ENCODE data around the gene AGBL4. TPM values are rescaled to one million over a fixed set of nuclear protein-coding genes. Genes with fewer than 3 reads are reported as not detected.

AGBL4 gene
- polyA plus RNA-seq, 1 donor (not counting 4 experiments of a cell fraction or from before 2014, with no cell fraction given), result not detected

DNA sequence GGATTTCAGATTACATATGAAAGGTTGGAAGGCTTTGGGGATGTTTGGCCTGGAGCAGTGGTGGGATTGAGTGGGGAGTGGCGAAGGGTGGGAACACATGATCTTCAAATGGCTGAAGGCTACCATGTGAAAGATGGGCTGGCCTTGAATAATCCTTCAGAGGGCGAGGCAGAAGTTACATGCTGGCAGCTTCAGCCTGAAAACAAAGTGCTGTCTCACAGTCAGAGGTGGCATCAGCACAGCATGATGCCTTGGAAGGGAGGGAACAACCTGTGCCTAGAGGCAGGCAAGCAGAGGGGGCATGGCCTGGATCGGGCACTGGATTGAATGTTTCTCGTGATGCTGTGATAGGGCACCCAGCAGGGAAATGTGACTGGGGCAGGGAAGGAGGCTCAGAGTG is 1377.9 kb downstream of the AGBL4 start:
- no peak for FAIRE-seq
- TF ChIP-seq, protein P1, sequence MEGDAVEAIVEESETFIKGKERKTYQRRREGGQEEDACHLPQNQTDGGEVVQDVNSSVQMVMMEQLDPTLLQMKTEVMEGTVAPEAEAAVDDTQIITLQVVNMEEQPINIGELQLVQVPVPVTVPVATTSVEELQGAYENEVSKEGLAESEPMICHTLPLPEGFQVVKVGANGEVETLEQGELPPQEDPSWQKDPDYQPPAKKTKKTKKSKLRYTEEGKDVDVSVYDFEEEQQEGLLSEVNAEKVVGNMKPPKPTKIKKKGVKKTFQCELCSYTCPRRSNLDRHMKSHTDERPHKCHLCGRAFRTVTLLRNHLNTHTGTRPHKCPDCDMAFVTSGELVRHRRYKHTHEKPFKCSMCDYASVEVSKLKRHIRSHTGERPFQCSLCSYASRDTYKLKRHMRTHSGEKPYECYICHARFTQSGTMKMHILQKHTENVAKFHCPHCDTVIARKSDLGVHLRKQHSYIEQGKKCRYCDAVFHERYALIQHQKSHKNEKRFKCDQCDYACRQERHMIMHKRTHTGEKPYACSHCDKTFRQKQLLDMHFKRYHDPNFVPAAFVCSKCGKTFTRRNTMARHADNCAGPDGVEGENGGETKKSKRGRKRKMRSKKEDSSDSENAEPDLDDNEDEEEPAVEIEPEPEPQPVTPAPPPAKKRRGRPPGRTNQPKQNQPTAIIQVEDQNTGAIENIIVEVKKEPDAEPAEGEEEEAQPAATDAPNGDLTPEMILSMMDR (optimal IDR thresholded peaks at IDR 0.05 in 1 of 3, IDR thresholded peaks at IDR 0.05 in 1 of 3, conservative IDR thresholded peaks at IDR 0.05 in 1 of 3; ENCODE audit: extremely low read depth in 1 of 3, insufficient read depth in 2 of 3, low read length in 3 of 3), result no peak

DNA sequence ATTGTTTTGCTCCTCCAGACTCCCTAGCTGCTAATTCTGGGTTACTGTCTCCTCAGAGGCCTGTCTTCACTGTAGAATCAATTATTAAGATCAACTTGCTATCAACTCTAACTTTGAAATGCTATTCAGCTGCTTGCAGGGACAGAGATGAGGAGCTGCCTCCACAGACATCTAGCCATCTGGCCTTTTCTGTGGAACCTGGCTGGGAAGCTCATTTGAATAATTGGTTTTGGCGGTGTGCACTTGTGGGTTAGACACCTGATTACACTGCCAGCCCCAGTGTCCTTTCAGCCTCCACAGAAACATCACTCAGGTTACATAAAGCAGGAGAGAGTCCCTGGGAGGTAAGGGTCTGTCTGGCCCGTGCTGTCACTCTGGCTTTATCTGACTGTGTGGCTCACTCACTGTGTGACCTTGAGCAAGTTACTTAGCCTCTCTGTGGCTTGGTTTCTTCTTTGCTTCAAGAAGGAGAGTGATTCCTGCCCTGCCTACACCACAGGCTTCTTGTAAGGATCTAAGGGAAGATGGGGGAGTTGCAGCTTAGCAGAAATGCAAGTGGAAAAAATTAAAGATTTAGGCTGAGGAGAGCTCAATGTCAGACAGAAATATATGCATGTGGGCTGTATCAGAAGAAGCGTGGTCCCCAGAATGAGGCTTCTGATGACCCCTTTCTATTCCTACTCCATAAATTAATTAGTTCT is 1378.7 kb downstream of the AGBL4 start:
- Histone ChIP-seq H3K27me3 (ENCODE audit: control insufficient read depth, extremely low read depth, insufficient read depth, low read length) (peaks cover 3% of the 10 kb centered on the region), H3K9me3 (ENCODE audit: control insufficient read depth, low read depth, low read length) (no peaks in the 10 kb centered on the region), H3K4me1 (ENCODE audit: control insufficient read depth, extremely low read depth, insufficient read depth, low read length) (no peaks in the 10 kb centered on the region), H3K4me2 (ENCODE audit: control insufficient read depth, extremely low read depth, insufficient read depth, low read depth, low read length) (no peak overlapping the region), H3K9ac (ENCODE audit: control insufficient read depth, extremely low read depth, insufficient read depth, low read length) (no peak overlapping the region), H3K4me3 (ENCODE audit: control insufficient read depth in 2 of 3, extremely low read depth in 1 of 3, insufficient read depth in 2 of 3, low read depth in 1 of 3, low read length in 3 of 3) (no peak overlapping the region), H3K9me1 (ENCODE audit: control insufficient read depth, extremely low read depth, insufficient read depth, low read length) (no peaks in the 10 kb centered on the region), H4K20me1 (ENCODE audit: control insufficient read depth, extremely low read depth, insufficient read depth, low read length) (no peaks in the 10 kb centered on the region), H2AFZ (ENCODE audit: control insufficient read depth, low read length) (no peak overlapping the region), H3K36me3 (ENCODE audit: control insufficient read depth in 2 of 2, extremely low read depth in 1 of 2, insufficient read depth in 2 of 2, low read length in 2 of 2) (no peaks in the 10 kb centered on the region), H3K27ac (ENCODE audit: control insufficient read depth, insufficient read depth, low read length) (no peak overlapping the region), H3K79me2 (ENCODE audit: control insufficient read depth, insufficient read depth, low read length) (no peaks in the 10 kb centered on the region)
- no peak for TF ChIP-seq EZH2 (IDR thresholded peaks at IDR 0.05; ENCODE audit: low read length)
- TF ChIP-seq, protein P1 (optimal IDR thresholded peaks at IDR 0.05 in 1 of 3, IDR thresholded peaks at IDR 0.05 in 1 of 3, conservative IDR thresholded peaks at IDR 0.05 in 1 of 3; ENCODE audit: extremely low read depth in 1 of 3, insufficient read depth in 2 of 3, low read length in 3 of 3), result no peak
- DNase-seq (ENCODE audit: low read depth, low spot score), result no peak
- no peak for FAIRE-seq
- dilution Hi-C loops (cut with MboI; ENCODE audit: extremely low pct_ligation_motif_present, low sequenced_read_pairs), result no loop called here

More for the DNA sequence above, 1377.9 kb downstream of the AGBL4 start:
- dilution Hi-C loops (cut with MboI; ENCODE audit: extremely low pct_ligation_motif_present, low sequenced_read_pairs), result no loop called here
- H3K9ac ChIP-seq (ENCODE audit: control insufficient read depth, extremely low read depth, insufficient read depth, low read length), result no peak overlapping the region
- H4K20me1 ChIP-seq (ENCODE audit: control insufficient read depth, extremely low read depth, insufficient read depth, low read length), result no peaks in the 10 kb centered on the region
- H2AFZ ChIP-seq (ENCODE audit: control insufficient read depth, low read length), result no peak overlapping the region
- no peaks in the 10 kb centered on the region for H3K79me2 ChIP-seq (ENCODE audit: control insufficient read depth, insufficient read depth, low read length)
- H3K9me3 ChIP-seq (ENCODE audit: control insufficient read depth, low read depth, low read length), result no peaks in the 10 kb centered on the region
- H3K9me1 ChIP-seq (ENCODE audit: control insufficient read depth, extremely low read depth, insufficient read depth, low read length), result no peaks in the 10 kb centered on the region
- no peak overlapping the region for H3K4me3 ChIP-seq (ENCODE audit: control insufficient read depth in 2 of 3, extremely low read depth in 1 of 3, insufficient read depth in 2 of 3, low read depth in 1 of 3, low read length in 3 of 3)
- no peak overlapping the region for H3K27ac ChIP-seq (ENCODE audit: control insufficient read depth, insufficient read depth, low read length)
- peaks cover 3% of the 10 kb centered on the region for H3K27me3 ChIP-seq (ENCODE audit: control insufficient read depth, extremely low read depth, insufficient read depth, low read length)
- no peaks in the 10 kb centered on the region for H3K36me3 ChIP-seq (ENCODE audit: control insufficient read depth in 2 of 2, extremely low read depth in 1 of 2, insufficient read depth in 2 of 2, low read length in 2 of 2)
- no peak for DNase-seq (ENCODE audit: low read depth, low spot score)
- H3K4me2 ChIP-seq (ENCODE audit: control insufficient read depth, extremely low read depth, insufficient read depth, low read depth, low read length), result no peak overlapping the region
- H3K4me1 ChIP-seq (ENCODE audit: control insufficient read depth, extremely low read depth, insufficient read depth, low read length), result no peaks in the 10 kb centered on the region

Data from keratinocyte (primary cell).